ENCODE results near the gene ARL14EPL. TPM values are rescaled to one million over a fixed set of nuclear protein-coding genes. Genes with fewer than 3 reads are reported as not detected.

Gene ARL14EPL
- total RNA-seq = not detected in 2 replicates

GRCh38 chr5:116032094-116032517, at the start of gene ARL14EPL:
Gene ARL14EPL (plus strand): TSS chr5:116032472. CDS start chr5:116051466, 18,994 bp downstream.

GRCh38 chr5:116084871-116085715, 52.8 kb downstream of the ARL14EPL start, which contains the start of gene COMMD10:
Gene COMMD10 (plus strand): TSS chr5:116085025.

Other genes with a start within 250 kb of the ARL14EPL start
- gene CDO1, start 215.8 kb upstream of the ARL14EPL start, total RNA-seq = 0.65 and 0.72 TPM in 2 replicates
- gene ATG12, start 190.9 kb upstream of the ARL14EPL start, total RNA-seq = 59.3 and 68.6 TPM in 2 replicates
- gene AP3S1, start 190.5 kb upstream of the ARL14EPL start, total RNA-seq = 173 and 517 TPM in 2 replicates
- 0.16 TPM in 1 of 2 replicates, not detected in the other for gene LVRN, start 70.0 kb upstream of the ARL14EPL start, total RNA-seq
- 22.6 and 22.7 TPM in 2 replicates for gene COMMD10, start 52.6 kb downstream of the ARL14EPL start, total RNA-seq

All from cardiac atrium fibroblast (primary cell).